Dermis microvascular lymphatic vessel endothelial cell (primary cell): ENCODE data around the gene C21orf58. TPM values are rescaled to one million over a fixed set of nuclear protein-coding genes. Genes with fewer than 3 reads are reported as not detected.
A peak's percentile ranks its signal among the peaks of the same experiment; 100 is the strongest.
"Not testable (repeated sequence)": the region's sequence is repeated elsewhere in the genome, so short reads cannot be mapped to it uniquely, and the experiment has no call there.

Experiments used
- DNase-seq, 2 donors: peaks; one replicate each; pipeline versions ENCODE4 v3.0.0 to v3.0.0-alpha.2; 2010; ENCODE audit warnings: low read depth in 2 of 2
- total RNA-seq: library from RNA; depleted of rRNA; stranded (reverse); fragments of >200 nt; gene quantifications from 2 replicates; pipeline ENCODE4 v1.2.1, GENCODE V29; 2014

The C21orf58 gene
- 2.0 and 3.3 TPM in 2 replicates for total RNA-seq

- DNase-seq = peak; percentile 94 to 98
These were observed at the start of gene C21orf58, which contains the start of gene PCNT for GRCh38 chr21:46323710-46324389. Gene C21orf58, minus strand, starts transcription at chr21:46323870. Its CDS starts 1,132 bp downstream, at chr21:46322738. Gene PCNT, plus strand, starts transcription at chr21:46324156. Its CDS starts 73 bp downstream, at chr21:46324229.

- DNase-seq = not testable (repeated sequence)
These were observed 49.3 kb upstream of the C21orf58 start for GRCh38 chr21:46372947-46373346.

- no peak for DNase-seq
These were observed 48.4 kb upstream of the C21orf58 start for GRCh38 chr21:46372014-46372485.

GRCh38 chr21:46371204-46372013 is 47.7 kb upstream of the C21orf58 start:
- DNase-seq = no peak

- DNase-seq = no peak
These were observed 46.0 kb upstream of the C21orf58 start for GRCh38 chr21:46369520-46370235.

- DNase-seq = no peak
These were observed 45.0 kb upstream of the C21orf58 start for GRCh38 chr21:46368533-46369285.

GRCh38 chr21:46366966-46367365 is 43.3 kb upstream of the C21orf58 start:
- DNase-seq = no peak

GRCh38 chr21:46366561-46366960 is 42.9 kb upstream of the C21orf58 start:
- no peak for DNase-seq

- DNase-seq = no peak
These were observed 42.4 kb upstream of the C21orf58 start for GRCh38 chr21:46366091-46366490.

- DNase-seq = no peak
These were observed 40.0 kb upstream of the C21orf58 start for GRCh38 chr21:46363698-46364097.

- DNase-seq = no peak
These were observed 39.3 kb upstream of the C21orf58 start for GRCh38 chr21:46362946-46363345.

- DNase-seq = no peak
These were observed 38.3 kb upstream of the C21orf58 start for GRCh38 chr21:46361935-46362334.

GRCh38 chr21:46361176-46361575 is 37.5 kb upstream of the C21orf58 start:
- no peak for DNase-seq

- DNase-seq = no peak
These were observed 34.2 kb upstream of the C21orf58 start for GRCh38 chr21:46357684-46358425.

- DNase-seq = no peak
These were observed 33.6 kb upstream of the C21orf58 start for GRCh38 chr21:46357335-46357604.

GRCh38 chr21:46356494-46357334 is 33.0 kb upstream of the C21orf58 start:
- DNase-seq = no peak

GRCh38 chr21:46356005-46356338 is 32.3 kb upstream of the C21orf58 start:
- no peak for DNase-seq

GRCh38 chr21:46355161-46356004 is 31.7 kb upstream of the C21orf58 start:
- no peak for DNase-seq

- no peak for DNase-seq
These were observed 30.8 kb upstream of the C21orf58 start for GRCh38 chr21:46354518-46354917.
